ENCODE results near the gene GLI3. TPM values are rescaled to one million over a fixed set of nuclear protein-coding genes. Genes with fewer than 3 reads are reported as not detected.

Gene GLI3
- total RNA-seq, 4 donors from 2014 or later: 3.0 to 9.0 (median 4.2) TPM

DNA sequence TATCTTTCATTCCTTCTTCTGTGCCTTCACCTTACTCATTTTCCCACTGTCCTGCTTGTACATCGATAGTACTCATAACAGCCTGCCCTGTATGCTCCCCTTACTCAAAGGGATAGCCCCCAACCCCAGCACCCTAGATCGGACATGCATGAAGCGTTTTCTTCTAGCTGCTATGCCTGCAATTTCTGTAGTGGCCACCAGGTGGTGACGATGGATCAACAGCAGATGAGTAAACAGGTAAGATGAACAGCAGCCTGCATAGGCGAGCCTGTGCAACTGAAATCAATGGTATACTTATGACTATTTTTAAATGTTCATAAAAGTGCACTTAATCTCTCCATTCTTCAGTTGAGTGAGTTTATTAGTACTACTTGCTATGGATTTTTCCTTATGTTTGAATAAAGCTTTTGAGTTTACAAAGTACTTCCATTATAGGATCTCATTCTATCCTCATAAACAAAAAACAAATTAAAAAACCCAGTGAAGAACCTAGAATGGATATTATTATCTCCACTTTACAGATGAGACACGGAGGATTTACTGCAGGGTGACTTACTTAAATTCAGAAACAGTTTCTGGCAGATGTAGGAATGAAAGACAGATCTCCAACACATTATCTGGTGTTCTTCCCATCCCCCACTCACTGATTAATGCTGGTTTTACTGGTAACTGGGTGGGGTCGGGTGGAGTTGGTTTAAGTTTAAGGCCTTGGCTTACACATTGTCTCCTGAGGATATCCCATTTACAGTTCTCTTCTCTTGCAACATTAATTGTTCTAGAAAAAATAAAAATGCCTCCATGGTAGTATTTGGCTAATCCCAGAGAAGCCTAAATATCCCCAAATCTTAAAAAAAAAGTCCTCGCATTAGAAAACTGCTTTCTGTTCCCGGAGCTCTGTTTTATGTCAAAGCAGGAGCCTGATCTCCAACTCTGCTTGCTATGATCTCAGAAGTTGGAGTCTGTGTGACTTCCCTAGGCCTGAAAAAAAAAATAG, 222.1 kb downstream of the GLI3 start:
- no peak for TF ChIP-seq POLR2A (IDR thresholded peaks at IDR 0.05)
- TF ChIP-seq, protein P1, sequence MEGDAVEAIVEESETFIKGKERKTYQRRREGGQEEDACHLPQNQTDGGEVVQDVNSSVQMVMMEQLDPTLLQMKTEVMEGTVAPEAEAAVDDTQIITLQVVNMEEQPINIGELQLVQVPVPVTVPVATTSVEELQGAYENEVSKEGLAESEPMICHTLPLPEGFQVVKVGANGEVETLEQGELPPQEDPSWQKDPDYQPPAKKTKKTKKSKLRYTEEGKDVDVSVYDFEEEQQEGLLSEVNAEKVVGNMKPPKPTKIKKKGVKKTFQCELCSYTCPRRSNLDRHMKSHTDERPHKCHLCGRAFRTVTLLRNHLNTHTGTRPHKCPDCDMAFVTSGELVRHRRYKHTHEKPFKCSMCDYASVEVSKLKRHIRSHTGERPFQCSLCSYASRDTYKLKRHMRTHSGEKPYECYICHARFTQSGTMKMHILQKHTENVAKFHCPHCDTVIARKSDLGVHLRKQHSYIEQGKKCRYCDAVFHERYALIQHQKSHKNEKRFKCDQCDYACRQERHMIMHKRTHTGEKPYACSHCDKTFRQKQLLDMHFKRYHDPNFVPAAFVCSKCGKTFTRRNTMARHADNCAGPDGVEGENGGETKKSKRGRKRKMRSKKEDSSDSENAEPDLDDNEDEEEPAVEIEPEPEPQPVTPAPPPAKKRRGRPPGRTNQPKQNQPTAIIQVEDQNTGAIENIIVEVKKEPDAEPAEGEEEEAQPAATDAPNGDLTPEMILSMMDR (IDR thresholded peaks at IDR 0.05): peak; percentile 44 to 93 (median 74)
- no peaks in the 10 kb centered on the region for H3K27me3 ChIP-seq
- intact Hi-C loops (cut with DNase I): no loop called here
- H3K36me3 ChIP-seq: peaks cover 0 to 34% (median 0%) of the 10 kb centered on the region in 3 donors
- peaks cover 0 to 8% (median 3%) of the 10 kb centered on the region in 3 donors for H3K4me1 ChIP-seq
- DNase-seq: no peak
- 54 to 68% methylated on average over 9 of the region's 9 CpGs for whole genome bisulfite sequencing, 2 donors
- H3K27ac ChIP-seq: peak overlapping the region in 1 of 4 donors; percentile 3
- peaks cover 0 to 9% (median 5%) of the 10 kb centered on the region in 3 donors for H3K9me3 ChIP-seq
- H3K4me3 ChIP-seq: no peak overlapping the region

DNA sequence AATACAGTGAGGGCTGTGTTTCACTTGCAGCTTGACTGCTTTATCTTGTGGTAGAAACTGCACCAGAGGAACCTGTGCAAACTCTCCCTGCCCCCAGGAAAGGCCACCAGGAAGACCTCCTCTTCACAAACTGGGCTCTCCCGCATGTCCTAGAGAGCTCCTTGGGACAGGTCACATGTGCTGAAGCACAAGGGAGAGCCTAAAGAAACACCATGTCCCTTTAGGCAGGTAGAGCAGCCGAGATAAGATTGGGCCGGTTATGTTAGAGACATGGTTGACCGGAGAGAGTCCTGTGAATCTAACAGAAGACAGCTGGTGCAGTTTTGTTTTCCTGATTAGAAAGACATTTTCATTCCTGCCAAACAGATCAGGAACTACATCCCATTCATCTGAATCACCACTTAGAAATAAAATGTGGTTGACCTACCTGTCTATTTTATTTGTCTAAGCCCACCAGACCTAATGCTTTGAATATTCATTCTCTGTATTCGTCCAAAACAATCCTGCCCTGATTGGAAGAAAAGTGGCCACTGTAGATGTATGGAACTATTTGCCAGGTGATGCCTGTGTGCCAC, 224.1 kb downstream of the GLI3 start:
- Histone ChIP-seq H3K27ac (no peak overlapping the region), H3K9me3 (peaks cover 0 to 9% (median 5%) of the 10 kb centered on the region in 3 donors), H3K4me1 (peaks cover 0 to 8% (median 3%) of the 10 kb centered on the region in 3 donors), H3K36me3 (peaks cover 0 to 28% (median 0%) of the 10 kb centered on the region in 3 donors), H3K4me3 (no peak overlapping the region), H3K27me3 (no peaks in the 10 kb centered on the region)
- 82 to 92% methylated on average over 4 to 5 of the region's 5 CpGs for WGBS, 2 donors
- no peak for DNase-seq
- TF ChIP-seq POLR2A (IDR thresholded peaks at IDR 0.05): no peak
- TF ChIP-seq, protein P1 (IDR thresholded peaks at IDR 0.05): no peak
- intact Hi-C loops (cut with DNase I): no loop called here

DNA sequence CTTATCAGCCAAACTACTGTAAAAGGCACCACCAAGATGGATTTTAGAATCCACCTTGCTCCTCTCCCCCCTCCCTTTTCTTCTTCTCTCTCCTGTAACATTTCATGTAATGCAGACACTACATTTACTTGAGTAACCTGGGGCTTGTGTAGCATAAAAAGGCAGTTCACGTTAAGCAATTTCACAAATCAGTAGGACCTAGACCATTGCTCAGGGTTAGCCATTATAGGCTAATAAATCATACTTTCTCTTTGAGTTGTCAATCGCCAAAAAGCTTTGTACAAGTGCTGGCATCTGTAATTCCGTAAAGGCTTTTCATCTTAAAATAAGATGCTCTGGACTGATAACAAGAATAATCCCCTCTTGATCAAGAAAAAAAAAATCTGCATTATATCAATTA, 224.7 kb downstream of the GLI3 start:
- Histone ChIP-seq H3K36me3 (peaks cover 0 to 28% (median 0%) of the 10 kb centered on the region in 3 donors), H3K4me3 (no peak overlapping the region), H3K27me3 (no peaks in the 10 kb centered on the region), H3K4me1 (peaks cover 0 to 8% (median 3%) of the 10 kb centered on the region in 3 donors), H3K27ac (no peak overlapping the region), H3K9me3 (peaks cover 0 to 9% (median 5%) of the 10 kb centered on the region in 3 donors)
- DNase-seq: no peak
- intact Hi-C loops (cut with DNase I): no loop called here
- TF ChIP-seq, protein P1 (IDR thresholded peaks at IDR 0.05): no peak
- TF ChIP-seq POLR2A (IDR thresholded peaks at IDR 0.05): no peak
- WGBS, 2 donors: 93 to 94% methylated on average over 3 of the region's 3 CpGs

DNA sequence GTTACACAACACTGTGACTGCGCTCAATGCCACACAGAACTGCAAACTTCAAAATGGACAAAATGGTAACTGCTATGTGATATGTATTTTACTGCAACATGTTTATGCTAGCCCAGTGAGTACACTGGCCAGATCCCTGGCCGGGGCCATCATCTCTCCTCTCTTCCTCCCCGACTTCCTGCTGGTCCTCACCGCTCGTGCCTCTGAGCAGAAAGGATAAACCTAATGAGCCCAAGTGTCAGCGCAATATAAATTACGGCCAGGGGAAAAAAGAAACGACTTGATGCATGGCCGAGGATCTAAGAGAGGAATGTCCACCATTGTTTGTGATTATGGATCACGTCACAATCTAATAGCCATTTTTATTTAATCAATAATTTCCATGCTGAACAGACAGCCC, 225.2 kb downstream of the GLI3 start:
- DNase-seq: no peak
- Histone ChIP-seq H3K36me3 (peaks cover 0 to 28% (median 0%) of the 10 kb centered on the region in 3 donors), H3K27ac (no peak overlapping the region), H3K4me1 (peaks cover 0 to 8% (median 3%) of the 10 kb centered on the region in 3 donors), H3K4me3 (no peak overlapping the region), H3K27me3 (no peaks in the 10 kb centered on the region), H3K9me3 (peaks cover 0 to 9% (median 5%) of the 10 kb centered on the region in 3 donors)
- TF ChIP-seq, protein P1 (IDR thresholded peaks at IDR 0.05): no peak
- no peak for TF ChIP-seq POLR2A (IDR thresholded peaks at IDR 0.05)
- intact Hi-C loops (cut with DNase I): no loop called here
- 83 to 88% methylated on average over 9 to 10 of the region's 10 CpGs for WGBS, 2 donors

DNA sequence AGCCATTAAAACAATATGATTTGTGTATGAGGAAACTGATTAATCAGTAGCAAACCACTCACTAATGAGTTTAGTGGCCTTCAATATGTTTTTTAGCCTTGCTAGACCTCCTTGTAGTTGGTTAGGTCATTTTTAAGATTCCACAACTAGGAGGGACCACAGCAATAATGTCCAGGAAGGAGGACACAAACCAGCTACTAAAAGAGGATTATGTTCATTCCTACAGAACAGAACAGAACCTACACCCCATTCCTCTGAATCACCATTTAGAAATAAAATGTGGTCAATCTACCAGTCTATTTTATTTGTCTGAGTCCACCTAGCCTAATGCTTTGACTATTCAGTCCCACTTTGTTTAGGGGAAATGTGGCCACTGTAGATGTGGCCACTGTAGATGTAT, 226.3 kb downstream of the GLI3 start:
- TF ChIP-seq, protein P1 (IDR thresholded peaks at IDR 0.05): no peak
- no peak for TF ChIP-seq POLR2A (IDR thresholded peaks at IDR 0.05)
- Histone ChIP-seq H3K27me3 (no peaks in the 10 kb centered on the region), H3K4me1 (peaks cover 0 to 4% (median 3%) of the 10 kb centered on the region in 3 donors), H3K4me3 (no peak overlapping the region), H3K9me3 (peaks cover 0 to 9% (median 5%) of the 10 kb centered on the region in 3 donors), H3K27ac (no peak overlapping the region), H3K36me3 (peaks cover 0 to 29% (median 0%) of the 10 kb centered on the region in 3 donors)
- intact Hi-C loops (cut with DNase I): no loop called here
- DNase-seq: no peak
